HG03432 (cell line): ENCODE data around the gene ZAP70.
"Not testable (repeated sequence)": the region's sequence is repeated elsewhere in the genome, so short reads cannot be mapped to it uniquely, and the experiment has no call there.

Source experiments
- ATAC-seq: cut with Tn5 transposase; IDR thresholded peaks from one replicate; pipeline ENCODE4 v1.9.1; 2021; ENCODE audit warnings: mild to moderate bottlenecking, moderate library complexity; ENCODE audit not compliant: unreplicated experiment

Gene ZAP70

GRCh38 chr2:97697252-97698235 lies 15.8 kb upstream of the ZAP70 start:
- ATAC-seq: peak; percentile 72

GRCh38 chr2:97698530-97698929 lies 14.8 kb upstream of the ZAP70 start:
- ATAC-seq: no peak

DNA sequence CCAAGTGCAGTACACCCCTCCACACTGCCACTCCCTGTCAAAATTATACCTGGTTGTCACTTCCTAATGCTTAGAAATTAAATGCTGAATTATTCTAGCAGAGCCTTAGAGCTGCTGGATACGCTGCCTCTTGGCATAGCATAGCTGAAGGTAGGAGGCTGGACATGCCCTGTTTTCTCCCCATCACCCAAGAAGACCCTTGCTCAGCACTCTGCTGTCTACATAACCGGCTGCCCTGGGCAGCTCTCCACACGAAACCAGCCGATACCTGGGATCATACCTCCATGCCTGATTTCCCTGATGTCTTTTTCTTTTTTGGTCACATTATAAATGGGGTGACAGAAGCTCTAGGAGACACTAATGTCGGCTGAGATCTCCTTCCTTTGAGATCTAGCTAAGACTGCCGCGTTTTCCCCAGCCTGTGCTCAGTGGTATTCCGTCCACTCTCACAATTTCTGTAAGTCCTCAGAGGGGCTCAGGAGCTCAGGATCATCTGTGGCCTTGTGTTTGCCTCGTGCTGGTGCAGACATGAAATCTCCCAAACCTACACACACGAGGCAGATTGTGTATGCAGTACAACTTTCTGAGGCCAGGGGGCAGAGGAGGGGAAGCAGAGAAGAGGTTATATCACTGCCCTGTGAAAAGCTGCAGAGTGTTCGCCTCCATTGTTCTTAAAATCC lies 13.5 kb upstream of the ZAP70 start:
- peak; percentile 62 for ATAC-seq

GRCh38 chr2:97701186-97701585 lies 12.2 kb upstream of the ZAP70 start:
- no peak for ATAC-seq

GRCh38 chr2:97701851-97702465 lies 11.4 kb upstream of the ZAP70 start:
- no peak for ATAC-seq

- no peak for ATAC-seq
These were observed 10.5 kb upstream of the ZAP70 start for GRCh38 chr2:97702731-97703470.

GRCh38 chr2:97703741-97704140 lies 9.6 kb upstream of the ZAP70 start:
- no peak for ATAC-seq

DNA sequence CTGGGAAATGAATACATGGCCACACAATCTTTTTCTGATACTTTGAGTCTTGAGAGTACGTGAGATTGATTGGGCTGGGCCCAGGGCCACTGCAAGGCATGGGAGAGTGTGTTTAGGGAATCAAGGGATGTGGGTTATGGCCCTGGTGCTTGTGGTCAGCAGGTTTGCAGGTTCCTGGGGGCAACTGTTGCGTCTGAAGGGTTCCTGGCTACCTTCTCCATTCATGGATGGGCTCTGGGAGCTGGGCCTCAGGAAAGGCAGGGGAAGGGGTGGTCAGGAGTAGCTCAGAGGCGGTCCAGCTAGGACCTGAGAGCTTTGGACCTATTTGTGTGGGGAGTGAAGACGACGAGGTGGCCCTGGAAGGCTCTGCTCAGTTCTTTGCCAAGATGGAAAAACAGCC lies 8.4 kb upstream of the ZAP70 start:
- no peak for ATAC-seq

- ATAC-seq: no peak
These were observed 7.3 kb upstream of the ZAP70 start for GRCh38 chr2:97706112-97706511.

DNA sequence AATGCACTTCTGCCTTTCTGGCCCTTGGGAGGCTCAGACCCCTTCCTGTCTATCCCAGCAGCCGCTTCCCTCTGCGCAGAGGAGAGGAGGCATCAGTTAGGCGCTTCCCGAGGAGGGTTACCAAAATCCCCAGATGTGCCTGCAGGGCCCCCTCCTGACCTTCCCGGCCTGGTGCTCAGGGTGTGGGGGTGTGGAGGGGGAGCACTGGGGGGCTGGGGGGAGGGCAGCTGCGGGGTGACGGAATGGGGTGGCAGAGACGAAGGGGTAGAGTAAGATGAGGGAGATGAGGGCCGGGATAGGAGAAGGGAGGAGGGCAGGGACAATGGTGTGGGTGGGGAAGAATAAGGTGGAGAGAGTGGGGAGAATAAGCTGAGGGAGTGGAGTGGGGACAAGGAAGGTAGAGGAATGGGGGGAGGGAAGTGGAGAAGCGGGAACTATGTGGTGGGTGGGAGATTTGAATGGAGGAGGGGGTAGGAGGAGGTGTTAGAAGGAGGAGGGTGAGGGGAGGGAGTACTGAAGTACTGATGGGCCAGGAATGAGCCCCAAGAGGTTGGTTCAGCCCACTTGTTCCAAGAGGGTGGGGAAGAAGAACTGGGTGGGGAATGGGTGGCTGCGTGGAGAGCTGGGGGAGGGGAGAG lies 6.5 kb upstream of the ZAP70 start:
- ATAC-seq: no peak

DNA sequence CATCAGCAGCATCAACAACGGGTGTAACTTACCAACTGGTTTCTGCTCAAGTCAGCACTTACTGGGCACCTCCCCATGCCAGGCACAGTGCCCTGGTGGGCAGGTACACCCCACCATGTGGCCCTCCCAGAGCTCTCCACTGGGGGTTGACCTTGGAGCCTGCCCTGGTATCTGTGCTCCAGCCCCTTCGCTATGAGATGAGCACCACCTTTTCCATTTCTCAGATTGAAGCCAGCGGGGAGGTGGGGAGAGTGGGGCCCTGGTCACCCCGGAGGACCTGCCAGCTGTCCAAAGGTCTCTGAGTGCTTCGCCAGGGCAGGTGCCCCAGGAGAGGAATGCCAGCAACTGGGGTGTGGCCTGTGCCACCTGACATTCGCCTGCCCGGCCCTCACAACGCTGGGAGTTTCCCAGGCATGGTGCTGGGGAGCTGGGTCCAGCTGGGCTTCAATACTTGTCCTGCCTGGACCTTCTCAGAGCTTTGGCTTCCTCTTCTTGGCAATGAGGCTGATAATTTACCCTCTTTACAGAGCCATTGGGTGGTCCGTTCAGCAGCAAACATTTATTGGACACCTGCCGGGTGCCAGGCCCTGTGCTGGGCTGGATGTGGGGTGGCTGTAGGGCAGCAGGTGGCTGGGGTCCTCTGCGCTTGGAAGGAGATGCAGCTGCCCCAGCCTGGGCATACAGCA lies 5.9 kb upstream of the ZAP70 start:
- ATAC-seq: no peak

DNA sequence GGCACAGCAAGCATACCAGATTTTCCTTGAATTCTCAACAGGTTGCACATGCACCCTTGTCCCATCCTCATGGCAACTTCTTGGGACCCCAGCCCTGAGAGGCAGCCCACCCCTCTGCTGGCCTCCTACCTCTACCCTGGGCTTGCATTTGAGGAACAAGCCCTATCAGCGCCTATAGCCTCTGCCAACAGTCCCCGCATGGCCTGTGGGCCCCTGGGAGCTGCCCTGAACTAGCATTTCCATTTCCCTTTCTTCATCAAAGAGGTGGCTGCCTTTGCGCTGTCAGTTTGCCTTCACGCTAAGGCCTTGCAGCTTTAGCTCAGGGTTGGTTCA lies 5.4 kb upstream of the ZAP70 start:
- ATAC-seq: no peak

GRCh38 chr2:97708608-97709007 lies 4.8 kb upstream of the ZAP70 start:
- ATAC-seq: no peak

- ATAC-seq: no peak
These were observed 2.0 kb upstream of the ZAP70 start for GRCh38 chr2:97711394-97711711.

DNA sequence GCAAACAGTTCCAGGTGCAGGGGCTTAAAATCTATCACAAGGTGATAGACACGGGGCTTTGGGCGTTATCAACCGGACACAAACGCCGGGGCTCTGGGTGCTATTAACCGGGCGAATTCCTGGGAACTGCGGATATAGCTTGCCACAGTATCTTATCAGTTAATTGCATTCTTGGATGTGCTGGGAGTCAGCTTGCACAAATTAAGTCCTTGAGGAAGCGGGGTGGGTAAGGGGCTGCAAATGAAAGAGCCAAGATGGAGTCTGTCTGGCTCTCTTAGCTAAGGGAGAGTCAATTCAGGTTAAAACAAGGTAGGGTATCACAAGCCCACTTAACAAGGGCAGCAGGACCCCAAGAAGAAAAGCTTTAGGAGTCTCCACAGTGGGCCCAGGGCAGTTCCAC lies 1.2 kb upstream of the ZAP70 start:
- not testable (repeated sequence) for ATAC-seq

- no peak for ATAC-seq
These were observed 582 bp upstream of the ZAP70 start for GRCh38 chr2:97712693-97713295.

DNA sequence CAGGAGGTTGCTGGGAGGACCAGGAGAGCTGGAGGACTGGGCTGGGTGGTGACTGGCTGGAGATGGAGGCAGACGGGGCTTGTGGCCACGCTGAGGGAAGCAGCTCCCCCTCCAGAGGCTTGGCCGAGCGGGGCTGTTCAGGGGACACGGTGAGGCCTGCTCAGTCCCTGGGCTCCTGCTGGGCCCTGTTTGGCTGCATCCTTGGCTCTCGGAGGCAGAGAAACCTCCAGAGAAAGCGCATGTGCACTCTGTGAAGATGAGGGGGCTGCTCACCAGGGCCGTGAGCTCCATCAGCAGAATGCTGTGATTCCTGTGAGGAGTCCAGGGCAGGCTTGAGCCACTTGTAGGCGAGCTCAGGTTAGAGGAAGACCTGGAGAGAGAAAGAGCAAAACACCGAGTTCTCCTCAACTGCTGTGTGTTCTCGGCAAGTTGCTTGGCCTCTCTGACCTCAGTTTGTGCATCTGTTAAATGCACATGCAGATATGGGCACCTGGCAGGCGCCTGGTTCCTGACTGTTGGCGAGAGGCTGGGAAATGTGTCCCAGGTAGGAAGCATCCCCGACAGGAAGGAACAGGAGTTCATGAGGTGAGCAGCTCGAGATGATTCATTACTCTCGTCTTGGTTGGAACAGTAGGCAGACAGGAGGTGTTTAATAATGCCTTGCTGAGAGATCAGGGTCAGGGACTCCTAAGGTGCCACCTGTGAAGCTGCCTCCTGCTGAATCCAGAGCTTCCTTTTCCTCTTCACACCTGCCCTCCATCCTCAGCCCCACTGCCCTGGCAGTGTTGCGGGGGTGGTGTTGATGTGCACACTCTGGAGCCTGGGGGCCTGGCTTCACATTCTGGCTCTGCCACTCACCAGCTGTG lies 941 bp downstream of the ZAP70 start:
- ATAC-seq: no peak

GRCh38 chr2:97714950-97715652 lies 1.7 kb downstream of the ZAP70 start:
- ATAC-seq: no peak
